Measurements from ENCODE around the gene DNAJC1.

- TF ChIP-seq POLR2AphosphoS5 (IDR thresholded peaks at IDR 0.05; ENCODE audit: insufficient read depth in 1 of 2, low read depth in 1 of 2), result no peak
- TF ChIP-seq CTCF (IDR thresholded peaks at IDR 0.05), result no peak
- no peak for TF ChIP-seq POLR2A (IDR thresholded peaks at IDR 0.05)
These were observed 262.5 kb downstream of the DNAJC1 start for GRCh38 chr10:21740989-21741388.

Measured in vagina (tissue), 2 donors.